Measurements from ENCODE around the gene ATF6B.

ATF6B gene

DNA sequence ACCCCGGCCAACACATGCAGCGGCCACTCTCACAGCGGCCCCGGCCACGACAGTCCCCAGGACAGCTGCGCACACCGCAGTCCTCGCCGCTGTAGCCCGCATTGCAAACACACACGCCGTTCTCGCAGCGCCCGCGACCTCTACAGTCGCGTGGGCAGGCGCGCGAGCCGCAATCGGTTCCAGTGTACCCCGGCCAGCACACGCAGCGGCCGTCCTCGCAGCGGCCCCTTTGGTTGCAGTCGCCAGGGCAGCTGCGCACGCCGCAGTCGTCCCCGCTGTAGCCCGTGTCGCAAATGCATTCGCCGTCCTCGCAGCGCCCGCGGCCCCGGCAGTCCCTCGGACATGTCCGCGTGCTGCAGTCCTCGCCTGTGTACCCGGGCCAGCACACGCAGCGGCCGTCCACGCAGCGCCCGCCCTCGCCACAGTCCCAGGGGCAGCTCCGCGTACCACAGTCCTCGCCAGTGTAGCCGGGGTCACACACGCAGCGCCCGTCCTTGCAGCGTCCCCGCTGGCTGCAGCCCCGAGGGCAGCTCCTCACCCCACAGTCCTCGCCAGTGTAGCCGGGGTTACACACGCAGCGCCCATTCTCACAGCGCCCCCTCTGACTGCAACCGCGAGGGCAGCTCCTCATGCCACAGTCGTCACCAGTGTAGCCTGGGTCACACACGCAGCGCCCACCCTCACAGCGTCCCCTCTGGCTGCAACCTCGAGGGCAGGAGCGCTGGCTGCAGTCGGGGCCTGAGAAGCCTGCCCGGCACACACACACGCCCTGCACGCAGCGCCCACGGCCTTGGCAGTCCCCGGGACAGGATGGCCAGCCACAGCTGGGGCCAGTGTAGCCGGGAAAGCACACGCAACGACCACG is 31.4 kb downstream of the ATF6B start:
- Histone ChIP-seq H3K27ac (ENCODE audit: low read length) (no peak overlapping the region), H3K4me1 (ENCODE audit: control insufficient read depth in 1 of 2, insufficient read depth in 2 of 2, low read length in 2 of 2) (peaks cover 6 to 42% of the 10 kb centered on the region in 2 donors), H3K36me3 (ENCODE audit: control insufficient read depth in 1 of 2, insufficient read depth in 2 of 2, low read length in 2 of 2) (no peaks in the 10 kb centered on the region), H3K9me3 (ENCODE audit: control insufficient read depth in 1 of 2, low read length in 2 of 2) (no peaks in the 10 kb centered on the region), H3K4me3 (ENCODE audit: low read depth in 1 of 2, low read length in 2 of 2) (peak overlapping the region in 1 of 2 donors; percentile 26), H3K27me3 (ENCODE audit: low read depth, low read length) (peaks cover 21% of the 10 kb centered on the region)

DNA sequence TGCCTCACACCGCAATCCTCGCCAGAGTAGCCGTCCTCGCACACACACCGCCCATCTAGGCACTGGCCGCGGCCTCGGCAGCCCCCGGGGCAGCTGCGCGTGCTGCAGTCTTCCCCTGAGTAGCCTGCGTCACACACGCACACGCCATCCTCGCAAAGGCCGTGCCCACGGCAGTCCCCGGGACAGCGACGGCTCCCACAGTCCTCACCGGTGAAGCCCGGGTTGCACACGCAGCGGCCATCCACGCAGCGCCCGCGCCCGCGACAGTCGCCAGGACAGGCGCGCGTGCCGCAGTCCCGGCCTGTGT is 32.0 kb downstream of the ATF6B start:
- Histone ChIP-seq H3K27me3 (ENCODE audit: low read depth, low read length) (peaks cover 21% of the 10 kb centered on the region), H3K4me3 (ENCODE audit: low read depth in 1 of 2, low read length in 2 of 2) (peak overlapping the region in 1 of 2 donors; percentile 26)

DNA sequence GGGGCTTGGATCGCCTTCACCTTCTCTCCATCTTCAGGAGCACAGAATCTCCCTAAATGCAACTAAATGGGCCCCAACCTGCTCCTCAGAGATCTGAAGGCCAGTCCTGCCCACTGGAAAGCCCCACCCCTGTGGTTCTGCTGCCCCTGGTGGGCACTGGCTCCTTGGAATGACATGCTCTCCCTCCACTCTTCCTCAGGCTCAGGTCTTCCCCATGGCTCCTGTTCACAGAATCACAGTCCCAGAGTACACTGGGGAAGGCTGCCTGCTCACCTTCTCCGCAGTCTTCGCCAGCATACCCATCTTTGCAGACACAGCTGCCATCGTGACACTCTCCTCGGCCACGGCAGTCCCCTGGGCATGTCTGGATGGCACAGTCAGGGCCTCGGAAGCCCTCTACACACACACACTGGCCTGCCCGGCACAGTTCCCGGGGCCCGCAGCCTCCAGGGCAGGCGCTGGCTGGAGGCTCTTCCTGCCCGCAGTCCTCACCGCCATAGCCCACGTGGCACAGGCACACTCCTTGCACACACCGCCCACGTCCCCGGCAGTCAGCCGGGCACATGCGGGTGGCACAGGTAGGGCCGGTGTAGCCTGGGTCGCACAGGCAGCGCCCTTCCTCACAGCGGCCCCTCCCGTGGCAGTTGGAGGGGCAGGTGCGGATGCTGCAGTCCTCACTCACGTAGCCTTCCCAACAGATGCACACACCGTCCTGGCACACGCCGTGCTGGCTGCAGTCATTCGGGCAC is 32.5 kb downstream of the ATF6B start:
- Histone ChIP-seq H3K27ac (ENCODE audit: low read length) (no peak overlapping the region), H3K4me1 (ENCODE audit: control insufficient read depth in 1 of 2, insufficient read depth in 2 of 2, low read length in 2 of 2) (peaks cover 6 to 42% of the 10 kb centered on the region in 2 donors), H3K9me3 (ENCODE audit: control insufficient read depth in 1 of 2, low read length in 2 of 2) (no peaks in the 10 kb centered on the region), H3K4me3 (ENCODE audit: low read depth in 1 of 2, low read length in 2 of 2) (peak overlapping the region in 1 of 2 donors; percentile 26), H3K27me3 (ENCODE audit: low read depth, low read length) (peaks cover 21% of the 10 kb centered on the region), H3K36me3 (ENCODE audit: control insufficient read depth in 1 of 2, insufficient read depth in 2 of 2, low read length in 2 of 2) (no peaks in the 10 kb centered on the region)

More for the DNA sequence above, 32.0 kb downstream of the ATF6B start:
- peaks cover 6 to 42% of the 10 kb centered on the region in 2 donors for H3K4me1 ChIP-seq (ENCODE audit: control insufficient read depth in 1 of 2, insufficient read depth in 2 of 2, low read length in 2 of 2)
- H3K27ac ChIP-seq (ENCODE audit: low read length), result no peak overlapping the region
- no peaks in the 10 kb centered on the region for H3K36me3 ChIP-seq (ENCODE audit: control insufficient read depth in 1 of 2, insufficient read depth in 2 of 2, low read length in 2 of 2)
- no peaks in the 10 kb centered on the region for H3K9me3 ChIP-seq (ENCODE audit: control insufficient read depth in 1 of 2, low read length in 2 of 2)

DNA sequence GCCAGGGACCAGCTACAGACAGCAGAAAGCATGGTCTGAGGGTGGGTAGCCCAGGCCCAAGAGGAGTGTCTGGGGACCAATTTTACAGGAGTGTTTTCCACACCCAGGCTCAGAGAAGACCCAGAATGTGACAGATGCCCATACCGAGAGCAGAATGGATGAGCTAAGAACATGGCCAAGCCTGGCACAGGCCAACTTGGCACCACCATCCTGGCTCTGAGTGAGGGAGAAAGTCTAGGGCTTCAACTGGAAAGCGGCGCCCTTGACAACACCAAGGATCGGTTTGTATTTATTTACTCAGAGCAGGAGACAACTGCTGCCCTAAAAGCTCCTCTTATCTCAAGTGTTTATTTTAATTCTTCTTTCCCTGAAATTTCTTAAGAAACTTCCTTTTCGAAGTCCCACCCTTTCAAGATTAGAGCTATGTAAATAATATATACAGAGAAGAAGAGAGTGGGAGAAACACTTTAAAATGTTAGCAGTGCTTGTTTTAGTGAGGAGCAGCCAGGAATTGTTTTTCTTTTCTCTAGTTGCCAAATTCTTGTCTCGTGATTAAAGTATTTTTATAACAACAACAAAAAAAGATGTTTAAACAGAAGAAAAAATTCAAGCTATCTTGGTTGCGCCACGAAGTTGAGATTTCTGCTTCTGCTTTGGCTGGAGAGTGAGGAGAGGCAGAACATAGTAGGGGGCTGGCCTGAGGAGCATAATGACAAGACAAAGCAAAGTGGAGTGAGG is 35.1 kb downstream of the ATF6B start:
- H3K9me3 ChIP-seq (ENCODE audit: control insufficient read depth in 1 of 2, low read length in 2 of 2), result no peaks in the 10 kb centered on the region
- peak overlapping the region; percentile 31 for H3K27ac ChIP-seq (ENCODE audit: low read length)
- no peaks in the 10 kb centered on the region for H3K36me3 ChIP-seq (ENCODE audit: control insufficient read depth in 1 of 2, insufficient read depth in 2 of 2, low read length in 2 of 2)
- peaks cover 6 to 51% of the 10 kb centered on the region in 2 donors for H3K4me1 ChIP-seq (ENCODE audit: control insufficient read depth in 1 of 2, insufficient read depth in 2 of 2, low read length in 2 of 2)
- H3K4me3 ChIP-seq (ENCODE audit: low read depth in 1 of 2, low read length in 2 of 2), result no peak overlapping the region
- H3K27me3 ChIP-seq (ENCODE audit: low read depth, low read length), result peaks cover 21% of the 10 kb centered on the region

DNA sequence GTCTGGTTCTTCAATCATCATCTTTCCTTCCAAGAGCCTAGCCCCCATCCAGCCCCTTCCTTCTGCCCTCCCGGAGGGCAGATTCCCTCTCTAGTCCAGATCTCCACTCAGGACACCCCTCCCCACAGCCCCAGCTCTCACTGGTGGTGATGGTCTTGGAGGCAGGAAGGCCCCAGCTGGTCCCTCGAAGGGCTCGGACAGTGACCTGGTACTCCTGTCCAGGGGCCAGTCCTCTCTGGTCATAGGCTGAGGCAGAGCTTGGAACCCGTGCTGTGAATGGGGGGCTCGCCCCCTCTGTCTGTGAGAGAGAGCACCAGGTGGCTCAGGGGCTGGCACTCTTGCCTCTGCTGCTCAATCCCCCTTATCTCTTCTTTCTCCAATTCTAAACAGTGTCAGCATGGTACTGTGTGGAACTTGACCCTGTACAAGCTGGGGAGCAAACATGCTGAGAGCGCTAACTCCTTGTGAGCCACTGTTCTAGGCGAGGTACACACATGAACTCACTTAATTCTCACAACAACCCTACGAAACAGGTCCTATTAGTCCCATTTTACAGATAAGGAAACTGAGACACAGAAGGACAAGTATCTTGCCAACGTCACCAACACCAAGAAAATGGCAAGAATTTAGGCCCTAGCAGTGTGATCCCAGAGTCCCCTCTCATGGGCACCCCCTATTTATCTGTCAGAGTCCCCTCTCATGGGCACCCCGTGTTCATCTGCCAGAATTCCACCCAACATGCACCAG is 38.8 kb downstream of the ATF6B start:
- Histone ChIP-seq H3K9me3 (ENCODE audit: control insufficient read depth in 1 of 2, low read length in 2 of 2) (no peaks in the 10 kb centered on the region), H3K27ac (ENCODE audit: low read length) (no peak overlapping the region), H3K4me3 (ENCODE audit: low read depth in 1 of 2, low read length in 2 of 2) (no peak overlapping the region), H3K27me3 (ENCODE audit: low read depth, low read length) (no peaks in the 10 kb centered on the region), H3K4me1 (ENCODE audit: control insufficient read depth in 1 of 2, insufficient read depth in 2 of 2, low read length in 2 of 2) (peaks cover 6 to 37% of the 10 kb centered on the region in 2 donors), H3K36me3 (ENCODE audit: control insufficient read depth in 1 of 2, insufficient read depth in 2 of 2, low read length in 2 of 2) (peaks cover 0 to 8% of the 10 kb centered on the region in 2 donors)

DNA sequence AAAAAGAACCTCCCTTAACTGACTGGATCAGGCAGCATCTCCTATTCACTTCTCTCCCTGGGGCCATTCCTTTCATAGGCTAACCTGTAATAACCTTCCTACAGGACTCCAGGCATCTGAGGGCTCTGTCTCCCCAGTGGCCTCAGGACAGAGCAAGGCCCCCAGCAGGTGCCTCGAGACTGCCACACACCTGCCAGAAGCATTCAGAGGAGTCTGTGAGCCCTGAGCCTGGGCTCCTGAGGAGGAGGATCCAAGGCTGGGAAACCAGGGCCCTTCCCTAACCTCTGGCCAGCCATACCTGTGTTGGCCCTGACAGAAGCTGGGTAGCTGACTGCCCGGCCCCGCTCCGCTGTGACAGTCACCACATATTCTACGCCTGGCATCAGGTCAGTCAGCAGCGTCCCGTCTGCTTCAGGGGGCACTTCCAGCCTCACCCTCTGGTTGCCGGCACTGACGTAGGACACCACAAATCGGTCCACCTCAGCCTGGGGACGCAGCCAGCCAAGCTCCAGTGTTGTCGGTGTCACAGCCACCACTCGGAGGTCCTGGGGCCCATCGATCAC is 39.5 kb downstream of the ATF6B start:
- Histone ChIP-seq H3K27ac (ENCODE audit: low read length) (peak overlapping the region; percentile 23), H3K4me1 (ENCODE audit: control insufficient read depth in 1 of 2, insufficient read depth in 2 of 2, low read length in 2 of 2) (peaks cover 6 to 30% of the 10 kb centered on the region in 2 donors), H3K9me3 (ENCODE audit: control insufficient read depth in 1 of 2, low read length in 2 of 2) (no peaks in the 10 kb centered on the region), H3K4me3 (ENCODE audit: low read depth in 1 of 2, low read length in 2 of 2) (no peak overlapping the region), H3K36me3 (ENCODE audit: control insufficient read depth in 1 of 2, insufficient read depth in 2 of 2, low read length in 2 of 2) (peaks cover 0 to 8% of the 10 kb centered on the region in 2 donors), H3K27me3 (ENCODE audit: low read depth, low read length) (no peaks in the 10 kb centered on the region)

DNA sequence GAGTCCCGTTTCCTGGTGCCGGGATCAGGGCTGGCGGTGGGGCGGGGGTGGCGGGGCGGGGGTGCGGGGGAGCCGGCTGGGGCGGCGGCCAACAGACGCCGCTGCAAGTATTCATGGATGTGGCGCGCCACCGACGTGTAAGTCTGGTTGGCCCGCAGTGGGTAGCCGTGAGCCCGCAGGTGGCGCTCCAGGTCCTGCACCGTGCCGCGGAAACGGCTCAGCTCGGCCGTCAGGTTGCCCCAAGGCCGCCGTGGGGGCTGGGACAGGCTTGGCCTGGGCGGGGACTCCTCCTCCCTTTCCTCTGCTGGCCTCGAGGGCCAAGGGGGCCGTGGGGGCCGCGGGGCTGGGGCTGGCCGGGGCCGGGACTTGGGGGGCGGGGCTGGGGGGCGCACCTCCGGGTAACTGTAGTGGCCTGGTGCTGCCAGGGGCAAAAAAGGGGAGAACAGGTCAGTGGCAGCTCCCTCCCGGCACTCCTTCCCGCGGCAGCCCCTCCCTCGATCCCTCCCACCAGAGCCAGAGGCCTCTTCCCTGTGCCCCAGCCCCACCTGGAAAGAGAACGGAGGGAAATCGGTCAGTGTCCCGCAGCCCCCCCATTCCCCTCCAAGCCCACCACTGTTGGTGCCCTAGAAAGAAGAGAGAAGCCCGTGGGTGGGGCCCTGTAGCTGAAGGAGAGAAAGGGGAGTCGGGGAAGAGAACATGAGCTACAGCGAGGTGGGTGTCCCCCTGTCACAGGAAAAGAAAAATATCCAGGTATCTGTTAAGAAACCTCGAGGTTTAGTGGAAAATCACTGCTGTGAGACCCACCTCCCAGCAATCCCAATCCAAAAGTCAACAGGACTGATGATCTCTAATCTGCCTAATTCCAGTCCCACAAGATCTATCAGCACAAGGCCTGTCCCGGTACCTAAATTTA is 40.2 kb downstream of the ATF6B start:
- Histone ChIP-seq H3K36me3 (ENCODE audit: control insufficient read depth in 1 of 2, insufficient read depth in 2 of 2, low read length in 2 of 2) (peaks cover 0 to 8% of the 10 kb centered on the region in 2 donors), H3K4me3 (ENCODE audit: low read depth in 1 of 2, low read length in 2 of 2) (no peak overlapping the region), H3K27me3 (ENCODE audit: low read depth, low read length) (no peaks in the 10 kb centered on the region), H3K27ac (ENCODE audit: low read length) (peak overlapping the region; percentile 23), H3K9me3 (ENCODE audit: control insufficient read depth in 1 of 2, low read length in 2 of 2) (no peaks in the 10 kb centered on the region), H3K4me1 (ENCODE audit: control insufficient read depth in 1 of 2, insufficient read depth in 2 of 2, low read length in 2 of 2) (peaks cover 0 to 23% of the 10 kb centered on the region in 2 donors)

DNA sequence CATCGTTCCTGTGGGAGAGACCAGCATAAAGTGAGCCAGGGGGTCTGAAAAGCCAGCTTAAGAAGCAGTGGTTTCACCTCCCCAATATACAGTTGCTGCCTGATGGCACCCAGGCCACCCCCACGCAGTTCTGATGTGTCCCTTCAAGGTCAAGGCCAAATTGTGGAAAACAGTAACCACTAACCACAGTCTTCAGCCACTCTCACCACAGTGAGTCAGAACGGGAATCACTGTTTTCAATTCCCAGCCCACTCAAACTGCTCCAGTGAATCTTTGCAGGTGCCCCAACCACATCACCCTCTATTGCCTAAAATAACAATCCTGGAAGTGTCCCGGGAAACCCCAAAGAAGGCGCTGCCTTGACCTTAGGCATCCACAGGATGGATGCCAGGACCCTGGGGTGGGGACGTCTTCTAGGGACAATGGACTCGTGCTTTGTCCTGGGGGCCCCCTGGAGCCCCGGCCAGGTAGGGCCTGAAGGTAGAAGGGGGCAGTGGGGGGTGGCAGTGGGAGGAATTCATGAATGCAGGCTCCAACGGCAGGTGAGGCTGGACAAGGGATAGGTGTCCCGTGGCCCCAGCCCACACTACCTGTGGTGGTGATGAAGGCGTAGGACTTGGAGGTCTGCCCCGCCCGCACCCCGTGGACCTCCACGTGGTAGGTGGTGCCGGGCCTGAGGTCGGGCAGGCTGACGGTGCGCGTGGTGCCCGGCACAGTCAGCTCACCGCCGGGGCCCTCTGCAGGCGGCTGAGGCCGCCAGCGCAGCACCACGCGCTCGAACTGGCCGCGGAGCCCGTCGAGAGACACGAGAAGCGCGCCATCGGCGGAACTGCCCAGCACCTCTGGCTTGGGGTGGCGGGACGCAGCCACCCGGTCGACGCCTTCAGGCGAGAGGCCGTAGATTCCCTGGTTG is 41.1 kb downstream of the ATF6B start:
- Histone ChIP-seq H3K36me3 (ENCODE audit: control insufficient read depth in 1 of 2, insufficient read depth in 2 of 2, low read length in 2 of 2) (peaks cover 0 to 8% of the 10 kb centered on the region in 2 donors), H3K9me3 (ENCODE audit: control insufficient read depth in 1 of 2, low read length in 2 of 2) (no peaks in the 10 kb centered on the region), H3K4me1 (ENCODE audit: control insufficient read depth in 1 of 2, insufficient read depth in 2 of 2, low read length in 2 of 2) (peaks cover 0 to 16% of the 10 kb centered on the region in 2 donors), H3K27me3 (ENCODE audit: low read depth, low read length) (no peaks in the 10 kb centered on the region), H3K27ac (ENCODE audit: low read length) (no peak overlapping the region), H3K4me3 (ENCODE audit: low read depth in 1 of 2, low read length in 2 of 2) (peak overlapping the region in 1 of 2 donors; percentile 5)

DNA sequence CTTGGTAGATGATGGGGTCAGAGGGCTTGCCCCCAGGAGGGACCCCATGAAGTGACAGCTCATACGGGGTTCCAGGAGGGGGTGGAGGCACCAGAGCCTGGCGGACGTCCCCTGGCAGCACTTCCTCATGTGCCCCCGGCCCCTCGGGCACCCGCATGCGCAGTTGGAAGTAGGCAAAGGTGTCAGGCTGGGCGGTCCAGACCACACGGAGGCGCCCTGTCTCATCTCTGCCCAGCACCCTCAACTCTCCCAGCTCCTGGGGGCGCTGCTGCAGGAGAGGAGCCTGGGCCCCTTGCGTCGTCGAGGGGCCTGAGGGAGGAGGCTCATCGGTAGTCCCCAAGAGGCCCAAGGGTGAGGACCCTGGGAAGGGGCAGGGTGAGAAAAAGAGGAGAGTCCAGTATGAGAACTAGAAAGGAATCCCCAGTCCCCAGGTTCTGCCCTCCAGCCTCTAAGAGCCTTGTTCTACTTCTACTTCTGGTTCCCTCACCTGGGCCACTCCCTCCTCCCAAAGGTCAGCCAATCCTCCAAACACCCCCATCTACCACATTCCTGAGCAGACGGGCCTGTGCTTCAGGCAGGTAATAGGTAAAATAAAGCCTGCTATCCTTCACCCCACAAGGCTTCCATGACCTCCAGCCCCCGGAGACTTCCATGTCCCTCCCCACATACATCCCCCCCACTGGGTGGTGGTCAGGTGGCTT is 42.1 kb downstream of the ATF6B start:
- no peaks in the 10 kb centered on the region for H3K27me3 ChIP-seq (ENCODE audit: low read depth, low read length)
- H3K4me1 ChIP-seq (ENCODE audit: control insufficient read depth in 1 of 2, insufficient read depth in 2 of 2, low read length in 2 of 2), result peaks cover 0 to 16% of the 10 kb centered on the region in 2 donors
- peaks cover 0 to 8% of the 10 kb centered on the region in 2 donors for H3K36me3 ChIP-seq (ENCODE audit: control insufficient read depth in 1 of 2, insufficient read depth in 2 of 2, low read length in 2 of 2)
- peak overlapping the region; percentile 1 for H3K27ac ChIP-seq (ENCODE audit: low read length)
- no peaks in the 10 kb centered on the region for H3K9me3 ChIP-seq (ENCODE audit: control insufficient read depth in 1 of 2, low read length in 2 of 2)
- no peak overlapping the region for H3K4me3 ChIP-seq (ENCODE audit: low read depth in 1 of 2, low read length in 2 of 2)
